Activated CD4-positive, alpha-beta memory T cell treated with anti-CD3 and anti-CD28 coated beads, Interleukin-2, amount 10 ng/mL, durations not matched to agents 7 days and 5 days (primary cell): ENCODE results near the gene SLC30A1. TPM values are rescaled to one million over a fixed set of nuclear protein-coding genes. Genes with fewer than 3 reads are reported as not detected.
A peak's percentile ranks its signal among the peaks of the same experiment; 100 is the strongest.
"Not testable (repeated sequence)": the region's sequence is repeated elsewhere in the genome, so short reads cannot be mapped to it uniquely, and the experiment has no call there.

Experiments used
- CTCF ChIA-PET: fragments of 350-600 bp; sonication (Branson Sonifier 250); formaldehyde crosslinking; loops from one replicate; lab custom pipeline; 2021; ENCODE audit warnings: antibody characterized with exemption, inconsistent platforms; lab: Charles Lee
- POLR2A ChIA-PET: fragments of 350-600 bp; sonication (Branson Sonifier 250); formaldehyde crosslinking; loops from one replicate; lab custom pipeline; 2021; ENCODE audit warnings: antibody characterized with exemption; lab: Charles Lee
- DNase-seq: peaks from one replicate; pipeline ENCODE4 v3.0.0-alpha.2; 2020
- H3K27ac Mint-ChIP-seq: one replicate; pipeline ENCODE4 v1.8.0; 2021; ENCODE audit warnings: mild to moderate bottlenecking, mixed read lengths
- H3K27me3 Mint-ChIP-seq: one replicate; pipeline ENCODE4 v1.8.0; 2021; ENCODE audit warnings: mixed read lengths
- H3K36me3 Mint-ChIP-seq: one replicate; pipeline ENCODE4 v1.8.0; 2021; ENCODE audit warnings: low read depth, mixed read lengths
- H3K4me1 Mint-ChIP-seq: one replicate; pipeline ENCODE4 v1.8.0; 2021; ENCODE audit warnings: mixed read lengths
- H3K4me3 Mint-ChIP-seq: one replicate; pipeline ENCODE4 v1.8.0; 2021; ENCODE audit warnings: mild to moderate bottlenecking, mixed read lengths
- H3K9me3 Mint-ChIP-seq: one replicate; pipeline ENCODE4 v1.8.0; 2021; ENCODE audit warnings: mixed read lengths
- total RNA-seq, 2 experiments: library from RNA; stranded (reverse); gene quantifications; one replicate each; pipeline ENCODE4 v1.2.3, GENCODE V29; 2021

Gene SLC30A1, protein sequence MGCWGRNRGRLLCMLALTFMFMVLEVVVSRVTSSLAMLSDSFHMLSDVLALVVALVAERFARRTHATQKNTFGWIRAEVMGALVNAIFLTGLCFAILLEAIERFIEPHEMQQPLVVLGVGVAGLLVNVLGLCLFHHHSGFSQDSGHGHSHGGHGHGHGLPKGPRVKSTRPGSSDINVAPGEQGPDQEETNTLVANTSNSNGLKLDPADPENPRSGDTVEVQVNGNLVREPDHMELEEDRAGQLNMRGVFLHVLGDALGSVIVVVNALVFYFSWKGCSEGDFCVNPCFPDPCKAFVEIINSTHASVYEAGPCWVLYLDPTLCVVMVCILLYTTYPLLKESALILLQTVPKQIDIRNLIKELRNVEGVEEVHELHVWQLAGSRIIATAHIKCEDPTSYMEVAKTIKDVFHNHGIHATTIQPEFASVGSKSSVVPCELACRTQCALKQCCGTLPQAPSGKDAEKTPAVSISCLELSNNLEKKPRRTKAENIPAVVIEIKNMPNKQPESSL
- 1 to 10 TPM; 8.0 to 8.2 TPM for total RNA-seq

GRCh38 chr1:211578640-211579439 is at the start of gene SLC30A1:
TSS of gene SLC30A1 (minus strand) at chr1:211579161. CDS start at chr1:211578612, 549 bp downstream.
- ChIA-PET POLR2A (interaction anchor here (0.8 to 2.1 kb wide), 13 partner anchors 28 to 1205 kb away, joined by 3 to 8 read pairs (median 3); partner anchors contain the start of genes DTL, INTS7 and NEK2), CTCF (interaction anchor here (0.6 to 3.0 kb wide), 12 partner anchors 9 to 456 kb away, joined by 3 to 17 read pairs (median 4); partner anchors contain the start of genes DTL, INTS7 and KCNH1)
- peak; percentile 100 for DNase-seq
- Mint-ChIP-seq H3K36me3 (peaks cover 12% of the 10 kb centered on the region), H3K27me3 (peaks cover 5% of the 10 kb centered on the region), H3K4me3 (peak within 1 kb of the TSS; percentile 90), H3K4me1 (peaks cover 57% of the 10 kb centered on the region), H3K9me3 (no peaks in the 10 kb centered on the region), H3K27ac (peak within 1 kb of the TSS; percentile 80)

GRCh38 chr1:211628417-211628816 is 49.5 kb upstream of the SLC30A1 start:
- no peak for DNase-seq
- Mint-ChIP-seq H3K4me3 (no peak overlapping the region), H3K27ac (no peak overlapping the region), H3K4me1 (peaks cover 26% of the 10 kb centered on the region), H3K27me3 (peaks cover 8% of the 10 kb centered on the region), H3K9me3 (no peaks in the 10 kb centered on the region), H3K36me3 (peaks cover 1% of the 10 kb centered on the region)
- ChIA-PET CTCF (no interaction called here), POLR2A (no interaction called here)

DNA sequence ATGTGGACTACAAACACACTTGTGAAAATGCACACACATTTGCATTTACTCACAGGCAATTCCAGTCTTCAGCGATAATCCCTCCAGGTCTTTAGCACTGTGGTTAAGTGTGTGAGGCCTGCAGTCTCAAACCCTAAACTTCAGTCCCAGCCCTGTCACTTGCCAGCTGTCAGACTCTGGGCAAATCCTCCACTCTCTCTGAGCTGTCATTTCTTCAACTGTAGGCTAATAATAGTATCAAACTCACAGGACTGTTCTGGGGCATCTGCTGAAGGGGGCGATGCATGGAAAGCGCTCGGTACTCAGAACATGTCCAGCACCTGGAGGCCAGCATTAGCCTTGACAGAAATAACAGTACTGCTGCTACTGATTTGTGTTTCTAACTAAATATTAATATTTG is 48.3 kb upstream of the SLC30A1 start:
- peaks cover 23% of the 10 kb centered on the region for H3K4me1 Mint-ChIP-seq
- no peak overlapping the region for H3K4me3 Mint-ChIP-seq
- H3K27ac Mint-ChIP-seq: no peak overlapping the region
- peaks cover 3% of the 10 kb centered on the region for H3K9me3 Mint-ChIP-seq
- ChIA-PET POLR2A (no interaction called here), CTCF (no interaction called here)
- H3K36me3 Mint-ChIP-seq: peaks cover 4% of the 10 kb centered on the region
- peaks cover 7% of the 10 kb centered on the region for H3K27me3 Mint-ChIP-seq
- no peak for DNase-seq

- POLR2A ChIA-PET, H3K36me3 Mint-ChIP-seq, H3K9me3 Mint-ChIP-seq, DNase-seq, H3K4me3 Mint-ChIP-seq, CTCF ChIA-PET, H3K27me3 Mint-ChIP-seq, H3K27ac Mint-ChIP-seq: not testable (repeated sequence)
- peaks cover 21% of the 10 kb centered on the region for H3K4me1 Mint-ChIP-seq
These were observed 46.9 kb upstream of the SLC30A1 start for GRCh38 chr1:211625866-211626265.

GRCh38 chr1:211625040-211625439 is 46.1 kb upstream of the SLC30A1 start:
- Mint-ChIP-seq H3K4me3 (no peak overlapping the region), H3K27ac (no peak overlapping the region), H3K36me3 (peaks cover 4% of the 10 kb centered on the region), H3K27me3 (peaks cover 7% of the 10 kb centered on the region), H3K4me1 (peaks cover 21% of the 10 kb centered on the region), H3K9me3 (peaks cover 3% of the 10 kb centered on the region)
- DNase-seq: no peak
- POLR2A ChIA-PET: no interaction called here
- CTCF ChIA-PET: interaction anchor here (1.0 kb wide), 1 partner anchor 30 kb away, joined by 4 read pairs; no protein-coding TSS in a partner anchor

DNA sequence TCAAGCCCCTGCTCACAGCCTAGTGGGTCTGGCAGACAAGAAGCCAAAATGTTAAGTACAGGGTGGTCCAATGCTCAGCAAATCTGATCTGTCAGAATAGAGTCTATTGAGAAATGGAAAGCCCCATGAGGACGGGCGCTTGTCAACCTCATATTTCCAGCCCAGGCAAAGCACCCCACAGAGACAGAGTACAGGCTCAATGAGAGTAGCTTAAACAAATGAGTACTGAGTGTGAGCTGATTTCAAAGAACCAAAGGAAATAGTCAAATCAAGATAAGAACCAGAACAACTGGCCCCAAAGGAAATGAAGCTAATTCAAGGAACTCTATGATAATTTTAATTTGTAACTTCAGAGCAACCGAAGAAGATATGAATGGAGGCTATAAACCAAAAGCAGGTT is 44.6 kb upstream of the SLC30A1 start:
- CTCF ChIA-PET: no interaction called here
- no peak for DNase-seq
- Mint-ChIP-seq H3K36me3 (peaks cover 4% of the 10 kb centered on the region), H3K9me3 (peaks cover 3% of the 10 kb centered on the region), H3K27me3 (peaks cover 2% of the 10 kb centered on the region), H3K4me1 (peaks cover 21% of the 10 kb centered on the region), H3K4me3 (no peak overlapping the region), H3K27ac (peak overlapping the region; percentile 9)
- POLR2A ChIA-PET: no interaction called here

DNA sequence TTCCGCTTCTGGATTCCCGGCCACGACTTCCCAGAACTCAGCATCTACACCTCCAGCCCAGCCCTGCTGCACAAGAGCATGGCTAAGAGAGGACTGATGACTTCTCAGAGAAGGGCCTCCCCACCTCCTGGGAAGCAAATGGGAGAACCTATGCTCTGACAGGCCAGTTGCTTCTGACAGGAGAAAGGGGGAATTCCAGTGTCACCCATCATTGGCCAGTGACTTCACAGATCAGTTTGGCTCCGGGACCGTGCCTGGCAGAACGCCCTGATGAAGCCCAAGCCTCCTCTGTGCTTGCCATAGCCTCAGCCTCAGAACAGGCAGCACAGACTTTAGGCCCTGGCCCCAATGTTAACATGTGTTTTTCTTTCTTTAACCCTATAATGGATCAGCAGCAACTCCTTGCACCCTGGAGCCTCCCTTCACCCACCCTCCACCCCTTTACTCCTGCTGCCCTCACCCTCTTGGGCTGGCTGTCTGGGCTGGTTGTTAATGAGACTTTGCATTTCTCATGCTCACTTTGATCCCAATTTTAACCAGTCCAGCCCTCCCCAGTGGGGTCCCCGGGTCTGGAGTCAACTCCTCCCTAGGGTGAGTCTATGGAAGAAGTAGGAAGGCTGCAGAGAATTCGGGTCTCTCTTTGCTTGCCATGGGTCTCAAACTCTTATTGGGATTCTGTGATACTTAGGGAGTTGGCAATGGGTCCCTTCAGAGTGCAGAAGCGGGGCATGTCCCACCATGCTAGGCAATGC is 42.7 kb upstream of the SLC30A1 start:
- POLR2A ChIA-PET: no interaction called here
- CTCF ChIA-PET: no interaction called here
- no peak overlapping the region for H3K27ac Mint-ChIP-seq
- H3K4me3 Mint-ChIP-seq: no peak overlapping the region
- DNase-seq: no peak
- peaks cover 3% of the 10 kb centered on the region for H3K9me3 Mint-ChIP-seq
- H3K4me1 Mint-ChIP-seq: peaks cover 21% of the 10 kb centered on the region
- H3K36me3 Mint-ChIP-seq: peaks cover 4% of the 10 kb centered on the region
- H3K27me3 Mint-ChIP-seq: no peaks in the 10 kb centered on the region

- H3K27me3 Mint-ChIP-seq: no peaks in the 10 kb centered on the region
- no peak overlapping the region for H3K4me3 Mint-ChIP-seq
- peaks cover 21% of the 10 kb centered on the region for H3K4me1 Mint-ChIP-seq
- POLR2A ChIA-PET: no interaction called here
- DNase-seq: no peak
- H3K9me3 Mint-ChIP-seq: peaks cover 3% of the 10 kb centered on the region
- H3K27ac Mint-ChIP-seq: no peak overlapping the region
- CTCF ChIA-PET: interaction anchor here (1.0 kb wide), 1 partner anchor 46 kb away, joined by 3 read pairs; no protein-coding TSS in a partner anchor
- peaks cover 4% of the 10 kb centered on the region for H3K36me3 Mint-ChIP-seq
These were observed 41.1 kb upstream of the SLC30A1 start for GRCh38 chr1:211620097-211620496.

GRCh38 chr1:211619033-211619996 is 40.4 kb upstream of the SLC30A1 start:
- Mint-ChIP-seq H3K27ac (no peak overlapping the region), H3K4me1 (peaks cover 16% of the 10 kb centered on the region), H3K9me3 (peaks cover 3% of the 10 kb centered on the region), H3K4me3 (no peak overlapping the region), H3K36me3 (peaks cover 4% of the 10 kb centered on the region), H3K27me3 (no peaks in the 10 kb centered on the region)
- ChIA-PET CTCF (interaction anchor here (1.0 kb wide), 1 partner anchor 45 kb away, joined by 3 read pairs; no protein-coding TSS in a partner anchor), POLR2A (no interaction called here)
- no peak for DNase-seq

GRCh38 chr1:211616965-211617297 is 38.0 kb upstream of the SLC30A1 start:
- Mint-ChIP-seq H3K4me3 (no peak overlapping the region), H3K9me3 (no peaks in the 10 kb centered on the region), H3K27me3 (no peaks in the 10 kb centered on the region), H3K27ac (no peak overlapping the region), H3K36me3 (no peaks in the 10 kb centered on the region), H3K4me1 (peaks cover 8% of the 10 kb centered on the region)
- ChIA-PET CTCF (interaction anchor here (1.2 kb wide), 1 partner anchor 37 kb away, joined by 3 read pairs; no protein-coding TSS in a partner anchor), POLR2A (no interaction called here)
- DNase-seq: no peak

DNA sequence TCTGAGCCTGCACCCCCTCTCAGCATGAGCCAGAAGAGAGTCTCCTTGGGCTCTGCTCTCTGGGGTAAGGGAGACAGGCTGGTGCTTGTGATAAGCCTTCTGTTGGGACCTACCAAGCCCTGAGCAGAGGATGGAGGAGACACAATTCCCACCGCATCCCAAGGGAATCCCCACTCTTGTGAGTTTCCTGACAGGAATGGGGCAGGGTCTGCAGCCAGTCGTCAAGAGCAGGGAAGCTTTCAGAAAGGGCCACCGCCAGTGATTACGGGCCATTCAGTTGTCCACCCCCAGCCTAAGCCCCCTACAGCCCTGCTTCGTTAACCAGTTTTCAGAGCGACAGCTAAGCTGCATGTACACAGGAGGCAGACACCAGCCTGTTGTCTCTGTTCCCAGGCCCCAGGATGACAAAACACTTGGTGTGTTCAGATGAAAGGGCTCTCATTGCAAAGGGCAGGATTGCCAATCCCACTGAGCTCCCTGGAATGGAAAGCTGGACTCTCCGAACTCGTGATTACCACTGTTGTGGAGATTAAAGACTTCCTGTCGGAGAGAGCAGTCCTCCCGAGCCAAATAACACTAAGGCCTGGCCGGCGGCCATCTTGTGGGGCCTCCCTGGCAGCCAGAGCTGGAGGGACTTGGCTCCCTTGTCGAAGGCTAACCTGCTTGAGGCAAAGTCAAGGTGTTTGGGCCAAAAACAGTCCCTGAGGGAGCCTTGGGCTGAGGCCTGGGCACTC is 37.4 kb upstream of the SLC30A1 start:
- no peak for DNase-seq
- H3K27ac Mint-ChIP-seq: no peak overlapping the region
- no peaks in the 10 kb centered on the region for H3K9me3 Mint-ChIP-seq
- no peaks in the 10 kb centered on the region for H3K27me3 Mint-ChIP-seq
- POLR2A ChIA-PET: no interaction called here
- CTCF ChIA-PET: interaction anchor here (1.2 kb wide), 1 partner anchor 37 kb away, joined by 3 read pairs; no protein-coding TSS in a partner anchor
- peaks cover 8% of the 10 kb centered on the region for H3K4me1 Mint-ChIP-seq
- no peak overlapping the region for H3K4me3 Mint-ChIP-seq
- no peaks in the 10 kb centered on the region for H3K36me3 Mint-ChIP-seq
